OCI-LY7 (cell line): ENCODE measurements around the gene TRAPPC6A. TPM values are rescaled to one million over a fixed set of nuclear protein-coding genes. Genes with fewer than 3 reads are reported as not detected.

Experiments
- BruUV-seq: library from RNA; stranded (reverse); fragments of 400-500 nt; replicated peaks from 2 replicates; lab custom pipeline; 2021; lab: Mats Ljungman, UMichigan
- CTCF ChIA-PET: fragments of 300-600 bp; sonication (Branson Sonifier 250); formaldehyde crosslinking; loops from one replicate; lab custom pipeline; 2022; ENCODE audit warnings: antibody characterized with exemption; ENCODE audit not compliant: unreplicated experiment; lab: Charles Lee
- POLR2A ChIA-PET: fragments of 300-600 bp; sonication (Branson Sonifier 250); formaldehyde crosslinking; loops from one replicate; lab custom pipeline; 2022; ENCODE audit warnings: antibody characterized with exemption; lab: Charles Lee
- DNase-seq: peaks from one replicate; pipeline ENCODE4 v3.0.0-alpha.2; 2015; ENCODE audit warnings: low spot score
- H2AFZ ChIP-seq: fragments of 200-600 bp; sonication (generic), shearing (Covaris generic); 2 replicates; pipeline ENCODE4 v1.6.1; 2014; ENCODE audit warnings: mild to moderate bottlenecking, antibody characterized with exemption, low read length, moderate library complexity
- H3K27ac ChIP-seq: fragments of 200-600 bp; sonication (generic); 2 replicates; pipeline ENCODE4 v1.5.1; 2014; ENCODE audit warnings: mixed run types, low read depth, mild to moderate bottlenecking, moderate library complexity, low read length, inconsistent platforms; ENCODE audit not compliant: poor library complexity, severe bottlenecking
- H3K36me3 ChIP-seq: fragments of 200-600 bp; sonication (generic); 2 replicates; pipeline ENCODE4 v1.6.1; 2014; ENCODE audit warnings: mild to moderate bottlenecking, antibody characterized with exemption, low read length, moderate library complexity, mixed read lengths; ENCODE audit not compliant: insufficient read depth
- H3K4me1 ChIP-seq: fragments of 200-600 bp; sonication (generic); 2 replicates; pipeline ENCODE4 v1.5.1; 2014; ENCODE audit warnings: mild to moderate bottlenecking, low read length; ENCODE audit not compliant: insufficient read depth, poor library complexity, severe bottlenecking
- H3K4me2 ChIP-seq: fragments of 200-600 bp; sonication (generic); 2 replicates; pipeline ENCODE4 v1.6.1; 2014; ENCODE audit warnings: mild to moderate bottlenecking, low read length
- H3K4me3 ChIP-seq: fragments of 200-600 bp; sonication (generic); 2 replicates; pipeline ENCODE4 v1.5.1; 2014; ENCODE audit warnings: mild to moderate bottlenecking, low read depth, low read length; ENCODE audit not compliant: poor library complexity, severe bottlenecking
- H3K79me2 ChIP-seq: fragments of 200-600 bp; sonication (generic); 2 replicates; pipeline ENCODE4 v1.6.1; 2016; ENCODE audit warnings: low read depth, mild to moderate bottlenecking, low read length, moderate library complexity, mixed read lengths; ENCODE audit not compliant: insufficient read depth
- H3K9me2 ChIP-seq: fragments of 200-600 bp; sonication (generic); 2 replicates; pipeline ENCODE4 v1.6.1; 2016; ENCODE audit warnings: mild to moderate bottlenecking, low read length, mixed read lengths; ENCODE audit not compliant: insufficient read depth
- H3K9me3 ChIP-seq: fragments of 200-600 bp; sonication (generic); 2 replicates; pipeline ENCODE4 v1.6.1; 2014; ENCODE audit warnings: mild to moderate bottlenecking, mixed run types, low read length, mixed read lengths
- H4K20me1 ChIP-seq: fragments of 200-600 bp; sonication (generic); 2 replicates; pipeline ENCODE4 v1.6.1; 2014; ENCODE audit warnings: mild to moderate bottlenecking, antibody characterized with exemption, low read length, moderate library complexity, mixed read lengths; ENCODE audit not compliant: insufficient read depth
- CTCF ChIP-seq: fragments of 200-600 bp; sonication (generic); conservative IDR thresholded peaks from 2 replicates; pipeline ENCODE4 v1.5.1; 2014; ENCODE audit warnings: mild to moderate bottlenecking, antibody characterized with exemption, low read length, moderate library complexity, mixed read lengths
- EZH2phosphoT487 ChIP-seq: fragments of 200-600 bp; sonication (generic); IDR thresholded peaks from 2 replicates; pipeline ENCODE4 v1.6.1; 2018; ENCODE audit warnings: low read depth, borderline replicate concordance, mild to moderate bottlenecking, mixed run types, antibody characterized with exemption, low read length, moderate library complexity, mixed read lengths
- intact Hi-C: fragments of 100-400 bp; cut with micrococcal nuclease; formaldehyde crosslinking; loops from one replicate; pipeline ENCODE4 v1.10.0; 2022; ENCODE audit not compliant: unreplicated experiment
- total RNA-seq, 2 experiments: library from RNA; depleted of rRNA in 1 of 2; stranded (reverse); fragments of >200 nt in 1 of 2; shearing (Covaris generic) in 1 of 2; gene quantifications; 2 replicates each; pipeline ENCODE4 v1.2.3, GENCODE V29; 2014 to 2022

TRAPPC6A gene
- total RNA-seq, 2 experiments from 2014 or later: 55.6 to 70.9 TPM

GRCh38 chr19:45151821-45152503 lies 26.1 kb downstream of the TRAPPC6A start:
- no peak overlapping the region for H3K4me3 ChIP-seq

GRCh38 chr19:45151320-45151719 lies 26.7 kb downstream of the TRAPPC6A start:
- Histone ChIP-seq H3K9me3 (no peaks in the 10 kb centered on the region), H4K20me1 (no peaks in the 10 kb centered on the region), H3K36me3 (peaks cover 4% of the 10 kb centered on the region), H3K4me1 (peaks cover 11% of the 10 kb centered on the region), H3K4me2 (no peak overlapping the region), H3K79me2 (no peaks in the 10 kb centered on the region), H3K4me3 (no peak overlapping the region), H2AFZ (no peak overlapping the region), H3K27ac (no peak overlapping the region), H3K9me2 (no peaks in the 10 kb centered on the region)
- ChIA-PET POLR2A (no interaction called here), CTCF (no interaction called here)
- DNase-seq: no peak
- no TSS peak for BruUV-seq
- intact Hi-C loops: no loop called here
- no peak for TF ChIP-seq EZH2phosphoT487
- TF ChIP-seq CTCF: no peak

More at GRCh38 chr19:45151821-45152503, 26.1 kb downstream of the TRAPPC6A start:
- H3K4me1 ChIP-seq: peaks cover 11% of the 10 kb centered on the region
- BruUV-seq: no TSS peak
- H3K9me3 ChIP-seq: no peaks in the 10 kb centered on the region
- no peaks in the 10 kb centered on the region for H3K9me2 ChIP-seq
- no peak overlapping the region for H2AFZ ChIP-seq
- no peak for TF ChIP-seq CTCF
- TF ChIP-seq EZH2phosphoT487: no peak
- POLR2A ChIA-PET: no interaction called here
- CTCF ChIA-PET: no interaction called here
- no peaks in the 10 kb centered on the region for H3K79me2 ChIP-seq
- no peak overlapping the region for H3K4me2 ChIP-seq
- DNase-seq: no peak
- H4K20me1 ChIP-seq: no peaks in the 10 kb centered on the region
- no peak overlapping the region for H3K27ac ChIP-seq
- no peaks in the 10 kb centered on the region; the same call in none of the 2 replicates for H3K36me3 ChIP-seq
- intact Hi-C loops: no loop called here

GRCh38 chr19:45150751-45151281 lies 27.2 kb downstream of the TRAPPC6A start:
- Histone ChIP-seq H3K4me3 (no peak overlapping the region), H3K4me1 (peaks cover 11% of the 10 kb centered on the region), H3K9me3 (no peaks in the 10 kb centered on the region), H2AFZ (no peak overlapping the region), H4K20me1 (no peaks in the 10 kb centered on the region), H3K4me2 (no peak overlapping the region), H3K36me3 (peaks cover 4% of the 10 kb centered on the region), H3K9me2 (no peaks in the 10 kb centered on the region), H3K79me2 (no peaks in the 10 kb centered on the region), H3K27ac (no peak overlapping the region)
- no peak for TF ChIP-seq CTCF
- TF ChIP-seq EZH2phosphoT487: no peak
- intact Hi-C loops: no loop called here
- DNase-seq: no peak
- BruUV-seq: no TSS peak
- ChIA-PET POLR2A (no interaction called here), CTCF (no interaction called here)
